Globus pallidus (tissue), 1 donor: Measurements from ENCODE around the gene TDRD7.

Experiments
- DNase-seq: peaks from one replicate; pipeline ENCODE4 v3.0.0-alpha.2; 2015; ENCODE audit warnings: low spot score

Gene TDRD7

DNA sequence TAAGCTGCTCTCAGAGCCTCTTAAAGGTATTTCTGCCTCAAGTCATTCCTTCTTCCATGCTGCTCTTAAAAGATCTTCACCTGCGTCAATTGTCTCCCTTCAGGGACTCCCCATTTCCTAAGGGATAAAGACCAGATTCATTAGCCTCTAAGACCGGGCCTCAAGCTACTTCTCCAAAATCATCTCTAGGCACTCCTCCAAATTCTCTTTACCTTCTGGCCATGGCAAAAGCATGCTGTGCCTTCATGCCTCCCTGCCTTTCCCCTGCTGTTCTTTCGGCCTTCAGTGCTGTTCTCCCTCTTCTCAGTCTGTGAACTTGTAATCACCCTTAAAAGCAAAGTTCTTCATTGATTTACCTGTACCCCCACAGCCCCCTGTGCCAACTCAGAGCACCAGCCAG lies 93.9 kb downstream of the TDRD7 start:
- DNase-seq: no peak

- DNase-seq: no peak
Measured at GRCh38 chr9:97506306-97506705, 94.4 kb downstream of the TDRD7 start.

- DNase-seq: no peak
Measured at GRCh38 chr9:97506787-97507186, 94.9 kb downstream of the TDRD7 start.

GRCh38 chr9:97507428-97507984 lies 95.6 kb downstream of the TDRD7 start:
- DNase-seq: no peak

DNA sequence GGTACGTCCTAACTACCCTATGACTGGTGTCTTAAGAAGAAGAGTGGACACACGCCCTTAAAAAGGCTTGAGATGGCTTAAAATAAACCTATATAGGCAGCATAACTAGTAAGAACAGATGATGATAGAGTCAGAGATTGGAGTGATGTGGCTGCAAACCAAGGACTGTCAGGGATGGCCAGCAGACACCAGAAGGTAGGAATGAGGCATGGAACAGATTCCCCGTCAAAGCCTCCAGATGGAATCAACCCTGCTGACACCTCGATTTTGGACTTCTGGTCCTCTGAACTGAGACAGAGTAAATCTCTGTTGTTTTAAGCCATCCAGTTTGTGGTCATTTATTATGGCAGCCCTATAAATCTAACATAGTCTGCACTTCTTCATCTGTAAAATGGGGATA lies 97.0 kb downstream of the TDRD7 start:
- no peak for DNase-seq

- DNase-seq: no peak
Measured at GRCh38 chr9:97510797-97511654, 99.1 kb downstream of the TDRD7 start.

DNA sequence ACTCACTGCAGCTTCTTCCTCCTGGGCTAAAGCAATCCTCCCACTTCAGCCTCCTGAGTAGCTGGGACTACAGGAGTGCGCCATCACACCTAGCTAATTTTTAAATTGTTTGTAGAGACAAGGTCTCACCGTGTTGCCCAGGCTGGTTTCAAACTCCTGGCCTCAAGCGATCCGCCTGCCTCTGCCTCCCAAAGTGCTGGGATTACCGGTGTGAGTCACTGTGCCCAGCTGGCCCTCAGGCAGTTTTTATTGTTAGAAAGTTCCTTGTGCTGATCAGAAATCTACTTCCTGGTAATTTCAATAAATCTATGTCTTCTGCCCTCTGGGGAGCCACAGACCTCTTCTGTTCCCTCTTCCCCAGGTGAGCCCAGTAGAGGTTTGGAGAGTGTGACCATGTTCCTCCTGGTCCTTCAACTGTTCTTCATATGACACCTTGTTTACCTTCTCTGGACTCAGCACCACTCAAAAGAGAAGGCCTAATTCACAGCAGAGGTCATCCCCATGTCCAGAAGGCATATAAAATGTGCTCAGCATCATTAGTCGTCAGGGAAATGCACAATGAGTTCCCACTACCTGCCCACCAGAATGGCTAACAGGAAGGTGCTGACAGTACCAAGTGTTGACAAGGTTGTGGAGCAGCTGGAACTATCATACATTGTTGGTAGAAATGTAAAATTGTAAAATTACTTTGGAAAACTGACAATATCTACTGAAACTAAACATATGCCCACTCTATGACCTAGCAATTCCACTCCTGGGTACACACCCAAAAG lies 99.9 kb downstream of the TDRD7 start:
- DNase-seq: no peak

- DNase-seq: no peak
Measured at GRCh38 chr9:97512966-97513560, 101.2 kb downstream of the TDRD7 start.

- DNase-seq: no peak
Measured at GRCh38 chr9:97514531-97514930, 102.6 kb downstream of the TDRD7 start.

- DNase-seq: no peak
Measured at GRCh38 chr9:97515662-97516061, 103.8 kb downstream of the TDRD7 start.

GRCh38 chr9:97516111-97516510 lies 104.2 kb downstream of the TDRD7 start:
- DNase-seq: no peak

DNA sequence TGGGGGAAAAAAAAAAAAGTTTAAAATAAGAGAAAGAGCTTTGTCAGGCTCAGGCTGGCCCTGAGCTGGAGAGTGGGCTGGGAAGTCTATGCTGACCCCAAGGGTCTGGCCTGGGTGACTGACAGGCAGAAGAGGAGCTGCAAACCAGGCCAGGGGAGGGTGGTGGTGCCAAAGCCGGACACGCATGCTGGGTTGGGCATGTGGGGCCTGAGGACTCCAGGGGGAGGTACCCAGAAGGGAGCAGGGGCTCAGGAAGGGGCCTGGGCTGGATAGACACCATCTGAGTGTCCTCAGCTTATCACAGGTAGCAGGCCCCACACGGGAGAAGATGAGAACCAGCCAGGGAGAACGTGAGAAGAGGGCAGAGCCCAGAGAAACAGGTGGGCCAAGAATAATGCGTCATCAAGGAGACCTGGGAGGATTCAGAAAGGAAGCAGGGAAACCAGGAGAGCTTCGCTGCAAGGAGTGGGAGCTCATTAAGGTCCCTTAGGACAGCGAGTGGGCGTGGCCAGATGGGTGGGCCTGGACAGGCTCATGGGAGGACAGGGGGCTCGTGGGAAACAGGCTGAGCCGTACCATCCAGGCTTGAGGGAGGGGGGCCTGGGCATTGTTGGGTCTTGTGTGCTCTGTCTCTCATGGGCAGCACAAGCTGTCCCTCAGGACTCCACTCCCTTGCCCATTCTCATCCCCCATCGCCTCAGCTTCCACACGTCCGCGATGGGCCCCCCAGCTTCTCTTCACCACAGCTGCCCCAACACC lies 105.6 kb downstream of the TDRD7 start:
- no peak for DNase-seq

DNA sequence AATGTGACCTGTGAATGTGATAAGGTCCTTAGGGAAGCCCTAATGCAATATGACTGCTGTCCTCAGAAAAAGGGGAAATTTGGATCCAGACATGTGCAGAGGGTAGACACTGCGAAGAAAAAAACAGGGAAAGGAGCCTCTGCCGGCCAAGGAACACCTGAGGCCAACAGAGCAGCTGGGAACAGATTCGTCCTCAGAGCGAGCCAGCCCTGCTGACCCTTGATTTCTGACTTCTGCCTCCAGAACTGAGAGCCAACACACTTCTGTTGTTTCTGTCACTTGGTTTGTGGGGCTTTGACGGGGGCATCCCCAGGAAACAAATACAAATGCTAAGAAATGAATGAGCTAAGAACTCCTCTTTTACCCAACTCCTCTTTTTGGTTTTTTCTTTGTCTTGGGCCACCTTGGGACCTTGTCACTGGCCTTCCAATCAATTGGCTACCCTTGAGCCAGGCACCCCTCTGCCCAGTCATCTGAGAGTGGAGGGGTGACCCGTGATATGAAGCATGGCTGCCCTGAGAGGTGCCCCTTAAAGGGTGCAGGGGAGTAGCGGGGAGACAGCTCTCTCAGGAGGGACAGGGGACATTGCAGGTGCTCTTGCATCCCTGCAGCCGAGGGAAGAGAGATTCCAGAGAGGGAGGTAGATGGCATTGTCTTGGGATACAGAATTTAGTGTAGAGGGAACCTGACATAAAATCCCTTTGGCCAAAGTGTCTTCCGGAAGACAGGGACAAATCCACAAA lies 106.4 kb downstream of the TDRD7 start:
- DNase-seq: no peak

DNA sequence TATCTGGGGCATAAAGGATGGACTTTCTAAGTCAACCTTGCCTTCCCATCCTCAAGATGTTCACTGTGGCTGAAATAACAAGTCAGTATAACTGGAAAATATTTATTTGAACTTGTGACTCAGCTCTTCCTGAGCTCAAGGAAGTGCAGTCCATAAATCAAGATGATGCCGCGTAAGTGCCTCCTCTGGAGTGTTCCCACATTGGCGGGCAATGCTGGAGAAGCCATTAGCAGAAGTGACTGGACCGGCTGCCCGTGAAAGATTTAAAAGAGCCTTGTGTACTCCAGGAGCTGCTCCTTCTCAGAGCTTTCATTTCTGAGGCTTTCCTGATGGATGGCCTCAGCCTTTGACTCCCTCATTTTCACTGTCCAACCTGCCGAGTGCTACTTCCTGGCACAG lies 107.0 kb downstream of the TDRD7 start:
- DNase-seq: no peak

GRCh38 chr9:97519441-97519970 lies 107.6 kb downstream of the TDRD7 start:
- no peak for DNase-seq

DNA sequence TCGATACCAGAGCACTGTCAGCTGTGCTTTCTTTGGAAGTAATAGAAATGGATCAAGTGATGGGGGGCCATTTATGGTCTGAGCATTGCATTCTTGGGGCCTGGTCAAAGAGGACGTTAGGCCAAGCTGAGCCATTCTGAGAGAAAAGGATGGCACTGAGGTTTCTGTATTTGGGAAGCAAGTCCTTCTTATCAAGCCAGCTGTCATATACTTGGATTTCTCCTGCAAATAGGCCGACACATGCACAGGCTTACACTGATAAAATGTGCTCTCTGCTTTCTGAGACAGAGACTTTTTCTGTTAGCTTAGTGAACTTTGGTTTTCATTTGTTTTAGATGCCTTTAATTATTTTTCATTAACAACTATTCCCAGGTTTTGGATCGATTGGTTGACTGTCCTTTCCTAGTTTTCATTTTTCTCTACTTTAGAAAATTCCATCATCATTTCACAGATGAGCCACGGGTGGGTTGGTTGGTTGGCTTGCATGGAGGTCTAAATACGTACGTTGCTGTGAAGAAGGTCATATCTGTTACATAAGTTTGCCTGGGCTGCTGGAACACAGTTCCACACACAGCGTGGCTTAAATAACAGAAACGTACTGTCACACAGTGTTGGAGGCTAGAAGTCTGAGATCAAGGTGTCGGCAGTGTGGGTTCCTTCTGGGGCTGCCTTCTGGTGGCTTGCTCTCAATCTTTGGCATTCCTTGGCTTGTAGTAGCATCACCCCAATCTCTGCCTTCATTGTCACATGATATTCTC lies 109.9 kb downstream of the TDRD7 start:
- DNase-seq: no peak

DNA sequence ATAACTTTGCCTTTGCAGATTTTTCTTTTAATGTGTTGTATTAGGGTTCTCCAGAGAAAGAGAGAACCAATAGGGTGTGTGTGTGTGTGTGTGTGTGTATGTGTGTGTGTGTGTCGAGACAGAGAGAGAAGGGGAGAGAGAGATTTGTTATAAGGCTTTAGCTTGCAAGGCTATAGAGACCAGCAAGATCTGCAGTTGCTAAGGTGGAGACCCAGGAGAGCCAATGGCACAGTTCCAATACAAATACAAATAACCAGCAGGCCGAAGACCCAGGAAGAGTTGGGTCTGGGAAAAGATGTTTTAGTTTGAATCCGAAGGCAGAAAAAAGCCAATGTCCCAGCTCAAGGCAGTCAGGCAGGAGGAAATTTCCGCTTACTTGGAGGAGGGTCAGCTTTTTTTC lies 112.5 kb downstream of the TDRD7 start:
- DNase-seq: no peak

DNA sequence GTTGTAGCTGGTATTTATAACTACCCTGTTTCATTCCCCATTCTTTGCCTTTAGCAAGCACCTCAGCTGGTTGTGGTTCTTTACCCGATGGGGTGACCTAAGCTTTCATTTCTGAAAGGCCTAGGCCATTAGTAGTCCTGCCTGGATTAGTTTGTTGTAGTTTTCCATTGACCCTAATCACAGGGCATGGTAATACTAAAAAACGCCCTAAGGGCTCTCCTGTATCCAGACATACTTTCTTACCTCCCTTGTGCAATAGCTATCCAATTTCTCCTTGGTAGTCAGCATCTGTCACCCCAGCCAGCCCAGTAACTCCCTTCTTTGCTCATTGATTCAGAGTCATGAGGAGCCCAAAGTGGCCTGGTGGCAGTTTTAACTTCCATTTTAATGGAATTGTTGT lies 113.6 kb downstream of the TDRD7 start:
- no peak for DNase-seq

DNA sequence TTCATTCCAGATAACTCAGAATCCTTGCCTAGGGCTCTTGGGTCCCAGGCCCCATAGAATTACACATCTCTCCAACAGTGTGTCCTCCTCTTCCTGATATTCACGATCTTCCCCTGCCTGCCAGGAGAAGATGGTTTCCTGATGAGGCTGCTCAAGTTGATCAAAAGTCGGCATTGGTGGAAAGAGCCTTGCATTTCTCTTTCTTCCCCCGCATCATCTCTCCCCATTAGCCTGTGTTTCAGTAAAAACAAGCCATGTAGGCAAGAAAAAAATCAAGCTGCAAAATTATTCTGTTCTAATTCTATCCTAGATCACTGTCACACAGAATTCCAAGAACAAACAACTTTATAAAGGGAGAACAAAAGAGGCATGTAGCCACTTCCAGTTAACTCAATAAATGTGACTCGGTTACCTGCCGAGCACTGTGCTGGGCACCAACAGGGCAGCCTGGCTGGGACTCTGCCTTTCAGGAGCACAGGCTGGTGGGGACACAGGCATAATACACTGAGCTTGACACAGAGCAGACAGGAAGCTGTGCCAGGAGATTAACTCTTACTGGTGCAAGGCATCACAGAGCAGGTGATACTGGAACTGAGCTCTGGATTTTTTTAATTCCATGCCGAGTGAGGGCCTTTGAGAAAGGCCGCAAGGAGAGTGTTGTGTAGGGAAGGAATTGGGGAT lies 115.1 kb downstream of the TDRD7 start:
- no peak for DNase-seq
